MM.1S (cell line): ENCODE results near the gene KCNC1.

Experiments used
- DNase-seq: peaks from one replicate; pipeline ENCODE4 v3.0.0-alpha.2; 2015
- H2AFZ ChIP-seq: fragments of 300-600 bp; sonication (generic); 2 replicates; pipeline ENCODE4 v1.6.0; 2016; ENCODE audit warnings: antibody characterized with exemption, low read length
- H3F3A ChIP-seq: fragments of 300-600 bp; sonication (generic); 2 replicates; pipeline ENCODE4 v1.6.1; 2016; ENCODE audit warnings: mild to moderate bottlenecking, antibody characterized with exemption, low read length, moderate library complexity, mixed read lengths; ENCODE audit not compliant: insufficient read depth
- H3K27ac ChIP-seq: fragments of 300-600 bp; sonication (generic); 2 replicates; pipeline ENCODE4 v1.5.1; 2016; ENCODE audit warnings: mild to moderate bottlenecking, low read length
- H3K27me3 ChIP-seq: fragments of 300-600 bp; sonication (generic); replicated peaks from 2 replicates; pipeline ENCODE4 v1.6.0; 2016; ENCODE audit warnings: low read length; ENCODE audit not compliant: insufficient read depth
- H3K36me3 ChIP-seq: fragments of 300-600 bp; sonication (generic); replicated peaks from 2 replicates; pipeline ENCODE4 v1.6.1; 2016; ENCODE audit warnings: mild to moderate bottlenecking, low read length, mixed read lengths; ENCODE audit not compliant: insufficient read depth
- H3K4me1 ChIP-seq: fragments of 300-600 bp; sonication (generic); 2 replicates; pipeline ENCODE4 v1.6.1; 2016; ENCODE audit warnings: low read length, mixed read lengths
- H3K4me2 ChIP-seq: fragments of 300-600 bp; sonication (generic); 2 replicates; pipeline ENCODE4 v1.6.0; 2016; ENCODE audit warnings: low read depth, low read length
- H3K4me3 ChIP-seq: fragments of 300-600 bp; sonication (generic); 2 replicates; pipeline ENCODE4 v1.5.1; 2016; ENCODE audit warnings: low read length, mixed read lengths
- H3K79me2 ChIP-seq: fragments of 300-600 bp; sonication (generic); 2 replicates; pipeline ENCODE4 v1.6.1; 2016; ENCODE audit warnings: mixed run types, low read length, mixed read lengths
- H3K9ac ChIP-seq: fragments of 300-600 bp; sonication (generic); 2 replicates; pipeline ENCODE4 v1.6.1; 2016; ENCODE audit warnings: low read length, mixed read lengths
- H3K9me2 ChIP-seq: fragments of 300-600 bp; sonication (generic); replicated peaks from 2 replicates; pipeline ENCODE4 v1.6.1; 2016; ENCODE audit warnings: mild to moderate bottlenecking, low read length, mixed read lengths; ENCODE audit not compliant: insufficient read depth
- H3K9me3 ChIP-seq: fragments of 300-600 bp; sonication (generic); replicated peaks from 2 replicates; pipeline ENCODE4 v1.6.1; 2016; ENCODE audit warnings: mild to moderate bottlenecking, low read length, mixed read lengths; ENCODE audit not compliant: insufficient read depth
- H4K20me1 ChIP-seq: fragments of 300-600 bp; sonication (generic); 2 replicates; pipeline ENCODE4 v1.6.1; 2016; ENCODE audit warnings: mild to moderate bottlenecking, low read length, moderate library complexity, mixed read lengths; ENCODE audit not compliant: insufficient read depth
- EZH2 ChIP-seq: fragments of 300-600 bp; sonication (generic); optimal IDR thresholded peaks from 2 replicates; pipeline ENCODE3; 2017; ENCODE audit warnings: low read depth, mild to moderate bottlenecking, antibody characterized with exemption, low read length, mixed read lengths
- EZH2phosphoT487 ChIP-seq: fragments of 300-600 bp; sonication (generic); IDR thresholded peaks from 2 replicates; pipeline ENCODE4 v1.6.1; 2018; ENCODE audit warnings: antibody characterized with exemption, low read length
- TF ChIP-seq, protein P1 (sequence below): fragments of 300-600 bp; sonication (generic); IDR thresholded peaks from 2 replicates; pipeline ENCODE4 v1.5.1; 2016; ENCODE audit warnings: antibody characterized with exemption, low read length, mixed read lengths

Gene KCNC1

GRCh38 chr11:17778956-17779860, 44.6 kb downstream of the KCNC1 start:
- DNase-seq, result no peak
- Histone ChIP-seq H3K4me2 (no peak overlapping the region), H4K20me1 (no peaks in the 10 kb centered on the region), H3K36me3 (no peaks in the 10 kb centered on the region), H3K9me3 (no peaks in the 10 kb centered on the region), H3K27me3 (peaks cover 8% of the 10 kb centered on the region; the same call in 1 of the 2 replicates), H3K9ac (no peak overlapping the region), H3K79me2 (no peaks in the 10 kb centered on the region), H3K4me3 (no peak overlapping the region), H3K4me1 (no peaks in the 10 kb centered on the region), H3K9me2 (no peaks in the 10 kb centered on the region), H2AFZ (no peak overlapping the region), H3K27ac (no peak overlapping the region), H3F3A (no peaks in the 10 kb centered on the region)
- TF ChIP-seq EZH2 (no peak), EZH2phosphoT487 (no peak)
- TF ChIP-seq, protein P1, sequence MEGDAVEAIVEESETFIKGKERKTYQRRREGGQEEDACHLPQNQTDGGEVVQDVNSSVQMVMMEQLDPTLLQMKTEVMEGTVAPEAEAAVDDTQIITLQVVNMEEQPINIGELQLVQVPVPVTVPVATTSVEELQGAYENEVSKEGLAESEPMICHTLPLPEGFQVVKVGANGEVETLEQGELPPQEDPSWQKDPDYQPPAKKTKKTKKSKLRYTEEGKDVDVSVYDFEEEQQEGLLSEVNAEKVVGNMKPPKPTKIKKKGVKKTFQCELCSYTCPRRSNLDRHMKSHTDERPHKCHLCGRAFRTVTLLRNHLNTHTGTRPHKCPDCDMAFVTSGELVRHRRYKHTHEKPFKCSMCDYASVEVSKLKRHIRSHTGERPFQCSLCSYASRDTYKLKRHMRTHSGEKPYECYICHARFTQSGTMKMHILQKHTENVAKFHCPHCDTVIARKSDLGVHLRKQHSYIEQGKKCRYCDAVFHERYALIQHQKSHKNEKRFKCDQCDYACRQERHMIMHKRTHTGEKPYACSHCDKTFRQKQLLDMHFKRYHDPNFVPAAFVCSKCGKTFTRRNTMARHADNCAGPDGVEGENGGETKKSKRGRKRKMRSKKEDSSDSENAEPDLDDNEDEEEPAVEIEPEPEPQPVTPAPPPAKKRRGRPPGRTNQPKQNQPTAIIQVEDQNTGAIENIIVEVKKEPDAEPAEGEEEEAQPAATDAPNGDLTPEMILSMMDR, result no peak

GRCh38 chr11:17779861-17780594, 45.4 kb downstream of the KCNC1 start:
- Histone ChIP-seq H4K20me1 (no peaks in the 10 kb centered on the region), H3K4me2 (no peak overlapping the region), H3K79me2 (no peaks in the 10 kb centered on the region), H3K27ac (no peak overlapping the region), H3K36me3 (no peaks in the 10 kb centered on the region), H3K4me3 (no peak overlapping the region), H3K9ac (no peak overlapping the region), H3K4me1 (no peaks in the 10 kb centered on the region), H3K27me3 (peaks cover 8% of the 10 kb centered on the region; the same call in 1 of the 2 replicates), H3K9me3 (no peaks in the 10 kb centered on the region), H3F3A (no peaks in the 10 kb centered on the region), H2AFZ (no peak overlapping the region), H3K9me2 (no peaks in the 10 kb centered on the region)
- TF ChIP-seq EZH2phosphoT487 (no peak), EZH2 (no peak)
- TF ChIP-seq, protein P1, result no peak
- no peak for DNase-seq

GRCh38 chr11:17780668-17781067, 46.1 kb downstream of the KCNC1 start:
- Histone ChIP-seq H3K27me3 (peaks cover 8% of the 10 kb centered on the region; the same call in 1 of the 2 replicates), H3K9me3 (no peaks in the 10 kb centered on the region), H3K9ac (no peak overlapping the region), H3K27ac (no peak overlapping the region), H3K4me2 (no peak overlapping the region), H4K20me1 (no peaks in the 10 kb centered on the region), H3F3A (no peaks in the 10 kb centered on the region), H3K79me2 (no peaks in the 10 kb centered on the region), H3K4me1 (no peaks in the 10 kb centered on the region), H3K9me2 (no peaks in the 10 kb centered on the region), H3K36me3 (no peaks in the 10 kb centered on the region), H3K4me3 (no peak overlapping the region), H2AFZ (no peak overlapping the region)
- TF ChIP-seq EZH2phosphoT487 (no peak), EZH2 (no peak)
- TF ChIP-seq, protein P1, result no peak
- no peak for DNase-seq
